CD4-positive, alpha-beta T cell treated with Interleukin-4 for 4 hours (primary cell): Measurements from ENCODE around the gene CORO6.

Source experiments
- DNase-seq: peaks from one replicate; pipeline ENCODE4 v3.0.0-alpha.2; 2020

Gene CORO6

DNA sequence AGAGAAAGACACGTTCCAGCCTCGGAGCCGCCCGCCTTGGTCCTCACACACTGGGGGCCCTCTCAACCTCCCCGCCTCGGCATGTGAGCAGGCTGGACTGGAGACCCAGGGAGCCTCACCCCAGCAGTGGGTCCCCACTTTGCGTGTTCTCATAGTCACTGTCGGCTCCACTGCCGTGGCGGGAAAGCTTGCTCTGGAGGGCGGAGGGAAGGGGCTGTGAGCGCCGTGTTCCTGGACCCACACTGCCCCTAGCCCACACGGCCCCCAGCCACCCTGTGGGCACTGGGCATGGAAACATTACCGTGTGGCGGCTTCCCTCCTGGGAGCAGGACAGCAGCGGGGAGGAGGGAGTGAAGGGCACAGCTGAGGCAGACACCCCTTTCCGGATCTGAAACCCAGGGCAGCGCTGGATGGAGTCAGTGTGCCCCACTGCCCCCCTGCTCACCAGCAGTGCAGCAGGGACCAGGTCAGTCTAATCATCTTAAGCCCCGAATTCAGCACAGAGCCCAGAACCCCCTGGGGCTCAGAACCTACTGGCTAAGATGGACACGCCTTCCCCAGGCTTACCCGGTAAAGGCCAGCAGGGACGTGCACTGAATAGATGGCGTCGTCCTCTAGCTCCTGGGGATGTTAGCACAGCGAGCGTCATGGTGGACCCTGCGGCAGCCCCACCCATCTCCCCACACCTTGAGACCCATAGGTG is 47.0 kb downstream of the CORO6 start:
- DNase-seq: no peak

DNA sequence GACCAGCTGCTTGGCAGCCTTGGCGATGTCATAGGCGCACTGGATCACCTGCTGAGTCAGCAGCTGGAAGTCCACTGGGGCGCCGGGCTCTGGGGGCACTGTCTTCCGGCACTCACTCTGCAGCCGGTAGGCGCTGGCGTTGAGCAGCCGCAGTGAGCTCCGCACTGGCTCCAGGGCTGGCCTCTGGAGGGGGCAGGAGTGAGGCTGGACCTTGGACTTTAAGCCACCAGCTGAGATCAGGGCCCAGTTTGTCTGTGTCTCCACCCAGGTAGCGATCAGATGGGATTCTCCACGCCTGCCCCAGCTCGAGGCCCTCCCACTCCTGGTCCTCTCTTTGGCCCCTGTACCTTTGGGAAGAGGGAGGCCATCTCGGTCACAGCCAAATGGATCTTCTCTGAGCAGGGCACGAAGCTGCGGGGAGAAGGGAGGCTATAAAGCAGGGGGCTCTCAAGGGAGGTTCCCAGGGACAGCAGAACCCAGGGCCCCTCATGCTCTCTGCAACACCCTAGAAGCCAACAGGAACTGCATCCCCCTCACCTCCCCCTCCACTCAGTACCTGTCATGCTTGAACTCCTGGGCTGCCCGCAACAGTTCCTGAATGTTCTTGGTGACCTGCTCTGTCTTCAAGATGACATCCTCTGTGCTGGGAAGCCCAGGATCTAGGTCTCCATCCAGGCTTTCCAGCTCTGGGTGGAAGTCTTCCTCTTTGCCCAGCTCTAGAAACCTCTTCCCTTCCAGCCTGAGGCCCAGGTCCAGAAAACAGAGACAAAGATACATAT is 47.8 kb downstream of the CORO6 start:
- DNase-seq: no peak

DNA sequence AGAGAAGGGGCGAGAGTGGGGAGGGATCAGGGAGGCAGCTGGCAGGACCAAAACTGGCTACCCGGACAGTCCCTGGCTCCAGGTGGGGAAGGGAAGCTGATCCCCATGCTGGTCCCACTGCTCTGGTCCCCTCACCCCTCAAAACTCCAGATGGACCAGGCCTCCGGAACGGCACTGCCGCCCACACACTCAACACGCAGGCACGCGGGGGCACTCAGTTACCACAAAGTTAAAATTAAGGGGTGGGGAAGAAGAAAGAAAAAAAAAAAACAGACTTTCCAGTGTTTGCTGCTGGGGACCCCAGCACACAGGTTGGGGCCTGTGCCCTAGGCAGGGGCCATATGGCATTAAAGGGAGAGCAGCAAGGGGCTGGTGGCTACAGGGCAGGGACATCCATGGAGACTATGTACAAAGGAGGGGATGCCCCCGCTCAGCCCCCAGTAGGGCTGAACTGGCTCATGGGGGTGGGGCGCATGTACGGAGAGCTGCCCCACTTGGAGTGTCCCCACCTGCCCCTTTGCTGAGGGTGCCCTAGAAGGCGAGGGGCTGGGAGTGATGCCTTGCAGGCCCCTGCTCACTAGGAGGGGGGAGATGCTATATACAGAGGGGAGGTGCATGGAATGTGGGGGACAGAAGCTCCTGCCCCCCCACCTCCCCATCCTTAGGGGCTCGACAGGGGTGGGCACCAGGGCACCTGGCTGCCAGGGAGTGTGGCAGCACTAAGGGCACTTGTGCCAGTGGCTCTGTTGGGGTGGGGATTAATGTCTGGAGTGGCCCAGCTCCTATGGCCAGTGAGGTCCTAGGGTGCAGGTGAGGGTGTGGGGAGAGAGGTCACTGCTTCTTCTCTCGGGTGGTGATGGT is 48.6 kb downstream of the CORO6 start:
- no peak for DNase-seq

DNA sequence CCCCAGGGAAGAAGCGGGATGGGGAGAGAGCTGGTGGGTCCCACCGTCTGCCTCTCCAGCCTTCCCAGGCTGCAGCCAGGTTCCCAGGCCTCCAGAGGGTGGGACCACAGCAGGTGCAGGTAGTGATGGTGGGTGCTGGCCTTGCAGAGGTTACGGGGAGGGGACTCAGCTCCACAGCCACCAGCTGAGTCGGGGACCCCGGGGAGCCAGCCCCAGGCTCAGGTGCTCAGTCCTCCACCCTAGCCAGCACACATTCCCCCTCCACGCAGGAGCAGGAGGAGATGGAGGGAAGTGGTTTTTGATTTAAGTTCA is 49.2 kb downstream of the CORO6 start:
- no peak for DNase-seq

GRCh38 chr17:29572691-29573557 is 49.8 kb downstream of the CORO6 start:
- peak; percentile 30 for DNase-seq

DNA sequence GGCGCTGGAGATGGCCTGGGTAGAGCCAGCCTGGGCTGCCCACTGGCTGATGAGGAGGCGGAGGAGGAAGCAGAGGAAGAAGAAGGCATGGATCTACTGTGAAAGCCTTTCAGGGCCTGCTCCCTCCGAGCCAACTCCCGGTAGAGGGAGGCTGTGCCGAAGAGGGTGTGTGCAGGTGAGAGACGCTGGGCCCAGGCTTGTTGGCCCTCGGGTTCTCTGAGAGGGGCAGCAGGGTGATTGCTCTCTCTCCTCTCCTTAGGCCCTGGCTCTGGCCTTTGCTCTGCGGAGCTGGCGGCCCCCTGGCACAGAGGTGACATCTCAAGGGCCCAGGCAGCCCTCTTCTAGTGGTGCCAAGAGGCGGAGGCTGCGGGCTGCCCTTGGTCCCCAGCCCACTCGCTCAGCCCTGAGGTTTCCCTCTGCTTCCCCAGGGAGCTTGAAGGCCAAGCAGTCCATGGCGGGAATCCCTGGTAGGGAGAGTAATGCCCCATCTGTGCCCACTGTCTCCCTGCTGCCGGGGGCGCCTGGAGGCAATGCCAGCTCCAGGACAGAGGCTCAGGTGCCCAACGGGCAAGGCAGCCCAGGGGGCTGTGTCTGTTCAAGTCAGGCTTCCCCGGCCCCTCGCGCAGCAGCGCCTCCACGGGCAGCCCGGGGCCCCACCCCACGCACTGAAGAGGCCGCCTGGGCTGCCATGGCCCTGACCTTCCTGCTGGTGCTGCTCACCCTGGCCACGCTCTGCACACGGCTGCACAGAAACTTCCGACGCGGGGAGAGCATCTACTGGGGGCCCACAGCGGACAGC is 50.6 kb downstream of the CORO6 start:
- no peak for DNase-seq

DNA sequence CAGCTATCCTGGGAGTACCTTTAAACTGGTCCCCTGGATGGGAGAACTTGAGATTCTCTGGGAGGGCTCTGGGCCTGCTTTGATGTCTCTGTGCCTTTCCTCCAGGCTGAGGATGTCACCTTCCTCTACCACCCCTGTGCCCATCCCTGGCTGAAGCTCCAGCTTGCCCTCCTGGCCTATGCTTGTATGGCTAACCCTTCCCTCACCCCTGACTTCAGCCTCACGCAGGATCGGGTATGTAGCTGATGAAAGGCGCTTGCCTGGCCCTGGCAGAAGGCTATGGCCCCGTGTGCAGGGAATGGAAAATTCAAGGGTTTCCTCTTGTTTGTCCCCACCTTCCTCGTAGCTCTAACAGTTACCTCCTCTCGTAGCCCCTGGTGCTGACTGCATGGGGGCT is 51.2 kb downstream of the CORO6 start:
- no peak for DNase-seq

- no peak for DNase-seq
These were observed 52.2 kb downstream of the CORO6 start for GRCh38 chr17:29570521-29570920.

GRCh38 chr17:29569245-29569950 is 53.3 kb downstream of the CORO6 start:
- DNase-seq: no peak

- DNase-seq: peak; percentile 92
These were observed 54.1 kb downstream of the CORO6 start, which contains the start of gene TP53I13 for GRCh38 chr17:29568331-29569244. Gene TP53I13, plus strand, starts transcription at chr17:29568701. Its CDS starts 58 bp downstream, at chr17:29568759.

- peak; percentile 77 for DNase-seq
These were observed 55.0 kb downstream of the CORO6 start for GRCh38 chr17:29567554-29568330.

DNA sequence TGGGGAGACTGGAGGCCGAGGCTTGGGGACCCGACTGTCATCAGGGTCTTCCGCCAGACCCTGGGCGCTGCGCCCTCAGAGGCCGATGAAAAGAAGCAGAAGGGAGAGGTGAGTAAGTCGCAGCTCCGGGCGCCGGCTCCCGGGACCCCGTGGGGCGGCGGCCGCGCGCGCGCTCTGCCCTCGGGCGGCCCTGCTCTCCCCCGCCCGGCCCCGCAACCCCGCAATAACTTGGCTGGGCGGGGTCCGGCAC is 55.5 kb downstream of the CORO6 start:
- no peak for DNase-seq

DNA sequence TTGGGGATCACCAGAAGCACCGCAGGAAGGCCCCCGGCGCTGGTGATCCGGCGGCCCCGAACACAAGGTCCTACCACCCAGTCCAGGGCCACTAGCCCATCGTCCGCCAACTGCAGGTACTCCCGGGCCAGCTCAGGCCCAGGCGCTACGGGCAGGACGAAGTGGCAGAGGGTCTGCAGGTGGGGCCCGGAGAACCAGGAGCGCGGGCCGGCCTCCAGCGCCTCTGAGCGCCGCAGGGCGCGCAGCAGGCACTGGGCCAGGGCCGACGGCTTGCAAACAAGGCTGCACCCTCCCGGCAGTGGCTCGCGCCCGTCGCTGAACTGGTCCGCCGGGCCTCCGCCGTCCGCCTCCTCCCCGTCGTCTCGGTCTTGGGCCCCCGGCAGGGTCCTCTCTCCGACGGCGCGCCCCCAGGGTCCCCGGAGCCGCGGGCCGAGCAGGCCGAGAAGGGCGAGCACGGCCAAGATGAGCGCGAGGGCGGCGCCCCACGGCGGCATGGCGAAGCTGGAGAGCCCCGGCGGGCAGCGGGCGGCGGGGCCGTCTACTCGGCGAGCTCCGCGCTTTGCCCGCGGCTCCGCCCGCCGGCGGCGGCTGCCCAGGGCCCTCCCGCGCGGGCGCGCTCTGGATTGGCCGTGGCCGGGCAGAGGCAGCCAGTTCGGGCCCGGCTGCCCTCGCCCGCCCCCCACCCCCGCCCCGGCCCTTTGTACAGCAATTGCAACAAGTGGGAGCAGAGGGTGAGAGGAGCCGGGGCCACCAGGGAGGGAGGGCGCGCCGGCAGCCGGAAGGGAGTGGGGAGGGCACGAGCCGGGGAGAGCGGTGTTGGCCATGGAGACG is 56.0 kb downstream of the CORO6 start, which contains the start of gene ABHD15:
Gene ABHD15 (minus strand): TSS at position 565 of the 831 bp plus-strand sequence. CDS start 71 bp downstream, at position 494.
- peak; percentile 43 for DNase-seq

GRCh38 chr17:29565643-29566472 is 56.9 kb downstream of the CORO6 start:
- peak; percentile 57 for DNase-seq
